Prostate gland (tissue), 2 donors: Measurements from ENCODE around the gene CACNA1A. TPM values are rescaled to one million over a fixed set of nuclear protein-coding genes. Genes with fewer than 3 reads are reported as not detected.
A peak's percentile ranks its signal among the peaks of the same experiment; 100 is the strongest.

ENCODE experiments used
- DNase-seq: peaks from one replicate; pipeline ENCODE4 v3.0.0-alpha.2; 2019; ENCODE audit warnings: low spot score
- H3K27ac ChIP-seq, 2 donors: fragments of 200-600 bp; sonication (generic); 2 replicates each; pipeline ENCODE4 v1.5.1; 2017 to 2019
- H3K27me3 ChIP-seq: fragments of 200-600 bp; sonication (generic); replicated peaks from 2 replicates; pipeline ENCODE4 v1.5.1; 2019; ENCODE audit not compliant: insufficient read depth
- H3K36me3 ChIP-seq, 2 donors: fragments of 200-600 bp; sonication (generic); 1 replicate in 1 of 2; 2 replicates in 1 of 2; pipeline versions ENCODE4 v1.5.1 to v1.8.1; 2017 to 2019
- H3K4me1 ChIP-seq: fragments of 200-600 bp; sonication (generic); replicated peaks from 2 replicates; pipeline ENCODE4 v1.5.1; 2019
- H3K4me3 ChIP-seq, 2 donors: fragments of 200-600 bp; sonication (generic); 2 replicates each; pipeline ENCODE4 v1.5.1; 2017 to 2019
- H3K9me3 ChIP-seq: fragments of 200-600 bp; sonication (generic); 2 replicates; pipeline ENCODE4 v1.5.1; 2017
- CTCF ChIP-seq, 4 experiments: fragments of 200-600 bp in 2 of 4; fragments of 450-650 bp in 2 of 4; sonication (generic) in 2 of 4; IDR thresholded peaks; 1 replicate in 3 of 4; 2 replicates in 1 of 4; pipeline ENCODE4 v1.5.1; 2016 to 2019; ENCODE audit warnings: antibody characterized with exemption in 4 of 4, mild to moderate bottlenecking in 2 of 4, moderate library complexity in 2 of 4
- POLR2A ChIP-seq: fragments of 450-650 bp; IDR thresholded peaks from one replicate; pipeline ENCODE4 v1.6.1; 2016; ENCODE audit warnings: antibody characterized with exemption, mild to moderate bottlenecking
- POLR2AphosphoS5 ChIP-seq: sonication (generic); formaldehyde crosslinking; IDR thresholded peaks from one replicate; pipeline ENCODE4 v1.6.1; 2017; ENCODE audit warnings: antibody characterized with exemption
- WGBS: methylation state at CpG from one replicate; pipeline ENCODE4 v1.1.5; 2018; 5-methylcytosine and 5-hydroxymethylcytosine counted together
- intact Hi-C: fragments of 100-400 bp; cut with DNase I; formaldehyde crosslinking; loops from one replicate; pipeline ENCODE4 v1.14.2; 2022
- total RNA-seq, 2 donors: library from RNA; depleted of rRNA; stranded (reverse); fragments of >200 nt; gene quantifications; one replicate each; pipeline ENCODE4 v1.1.0, GENCODE V29; 2016

CACNA1A gene
- total RNA-seq, 2 donors from 2014 or later, result 0.46 to 12.4 TPM

- peak; percentile 20 for DNase-seq
- intact Hi-C loops, result no loop called here
- Histone ChIP-seq H3K27me3 (no peaks in the 10 kb centered on the region), H3K4me3 (no peak overlapping the region), H3K36me3 (no peaks in the 10 kb centered on the region), H3K27ac (no peak overlapping the region), H3K9me3 (no peaks in the 10 kb centered on the region), H3K4me1 (no peaks in the 10 kb centered on the region)
- WGBS, result 68% methylated on average over 7 of the region's 7 CpGs
- TF ChIP-seq POLR2AphosphoS5 (no peak), CTCF (IDR thresholded peaks at IDR 0.05) (peak in 2 of 4 experiments; percentile 23 to 34)
Observed at GRCh38 chr19:13212759-13213330, 293.4 kb downstream of the CACNA1A start.

- intact Hi-C loops, result no loop called here
- TF ChIP-seq POLR2A (no peak), POLR2AphosphoS5 (no peak), CTCF (IDR thresholded peaks at IDR 0.05) (no peak)
- 89% methylated on average over 16 of the region's 16 CpGs for WGBS
- Histone ChIP-seq H3K27me3 (no peaks in the 10 kb centered on the region), H3K36me3 (no peaks in the 10 kb centered on the region), H3K27ac (no peak overlapping the region), H3K4me1 (no peaks in the 10 kb centered on the region), H3K4me3 (no peak overlapping the region), H3K9me3 (no peaks in the 10 kb centered on the region)
- no peak for DNase-seq
Observed at GRCh38 chr19:13211426-13212308, 294.6 kb downstream of the CACNA1A start.

GRCh38 chr19:13210941-13211340 lies 295.3 kb downstream of the CACNA1A start:
- no peak overlapping the region for H3K4me3 ChIP-seq
- no peaks in the 10 kb centered on the region for H3K9me3 ChIP-seq
- H3K27ac ChIP-seq, result no peak overlapping the region
- no peaks in the 10 kb centered on the region for H3K27me3 ChIP-seq
- H3K36me3 ChIP-seq, result no peaks in the 10 kb centered on the region
- WGBS, result 84% methylated on average over 20 of the region's 20 CpGs
- H3K4me1 ChIP-seq, result no peaks in the 10 kb centered on the region
- intact Hi-C loops, result no loop called here
- TF ChIP-seq CTCF (IDR thresholded peaks at IDR 0.05), result no peak
- TF ChIP-seq POLR2A, result no peak
- TF ChIP-seq POLR2AphosphoS5, result no peak
- no peak for DNase-seq

GRCh38 chr19:13210339-13210775 lies 295.9 kb downstream of the CACNA1A start:
- no peaks in the 10 kb centered on the region for H3K27me3 ChIP-seq
- WGBS, result 58% methylated on average over 13 of the region's 13 CpGs
- intact Hi-C loops, result no loop called here
- no peak overlapping the region for H3K27ac ChIP-seq
- H3K9me3 ChIP-seq, result no peaks in the 10 kb centered on the region
- no peaks in the 10 kb centered on the region for H3K4me1 ChIP-seq
- TF ChIP-seq CTCF (IDR thresholded peaks at IDR 0.05), result no peak
- no peak for TF ChIP-seq POLR2A
- H3K36me3 ChIP-seq, result no peaks in the 10 kb centered on the region
- no peak overlapping the region for H3K4me3 ChIP-seq
- no peak for DNase-seq
